Endothelial cell of umbilical vein (primary cell): ENCODE results near the gene CNOT6L. TPM values are rescaled to one million over a fixed set of nuclear protein-coding genes. Genes with fewer than 3 reads are reported as not detected.

Experiments used
- BruUV-seq: library from RNA; stranded (reverse); fragments of 400-500 nt; replicated peaks from 2 replicates; lab custom pipeline; 2021; lab: Mats Ljungman, UMichigan
- CTCF ChIA-PET: fragments of 300-600, 350-600 bp; sonication (Branson Sonifier 250); formaldehyde crosslinking; loops from one replicate; lab custom pipeline; 2021; ENCODE audit warnings: antibody characterized with exemption, inconsistent platforms; lab: Charles Lee
- POLR2A ChIA-PET: fragments of 300-600, 350-600 bp; sonication (Branson Sonifier 250); formaldehyde crosslinking; loops from one replicate; lab custom pipeline; 2021; ENCODE audit warnings: antibody characterized with exemption, inconsistent platforms; lab: Charles Lee
- DNase-seq: peaks from one replicate; pipeline ENCODE4 v3.0.0-alpha.2; 2011; ENCODE audit warnings: low read depth, low spot score
- FAIRE-seq: peaks from 2 replicates; lab custom pipeline; 2011; peaks lifted over from hg19 to GRCh38; lab: Jason Lieb, UNC
- H2AFZ ChIP-seq: 2 replicates; pipeline ENCODE4 v1.6.0; 2012; ENCODE audit warnings: low read depth, low read length, control low read depth, inconsistent platforms
- H3K27ac ChIP-seq: 2 replicates; pipeline ENCODE4 v1.5.1; 2011; ENCODE audit warnings: low read depth, mild to moderate bottlenecking, control low read depth, low read length, moderate library complexity; ENCODE audit not compliant: insufficient read depth
- H3K27me3 ChIP-seq, 2 experiments: 2 replicates each; pipeline versions ENCODE4 v1.6.0 to v1.6.1; 2011; ENCODE audit warnings: low read length in 2 of 2, mixed read lengths in 1 of 2; ENCODE audit not compliant: control insufficient read depth in 2 of 2, insufficient read depth in 2 of 2
- H3K36me3 ChIP-seq, 2 experiments: 2 replicates in 1 of 2; 3 replicates in 1 of 2; pipeline ENCODE4 v1.5.1; 2011; ENCODE audit warnings: low read length in 2 of 2, mild to moderate bottlenecking in 1 of 2, moderate library complexity in 1 of 2; ENCODE audit not compliant: control insufficient read depth in 2 of 2, insufficient read depth in 2 of 2; ENCODE audit errors: extremely low read depth in 1 of 2
- H3K4me1 ChIP-seq: 3 replicates; pipeline ENCODE4 v1.5.1; 2011; ENCODE audit warnings: mild to moderate bottlenecking, low read length; ENCODE audit not compliant: control insufficient read depth, insufficient read depth; ENCODE audit errors: extremely low read depth
- H3K4me2 ChIP-seq: 2 replicates; pipeline ENCODE4 v1.6.1; 2011; ENCODE audit warnings: low read length, control low read depth, mixed read lengths; ENCODE audit not compliant: insufficient read depth
- H3K4me3 ChIP-seq, 3 experiments: fragments of 200-600 bp in 1 of 3; sonication (generic), shearing (Covaris generic) in 1 of 3; replicated peaks in 1 of 3; 2 replicates each; pipeline ENCODE4 v1.5.1; 2011 to 2016; ENCODE audit warnings: control low read depth in 3 of 3, low read length in 3 of 3, mild to moderate bottlenecking in 2 of 3, inconsistent platforms in 1 of 3, low read depth in 1 of 3, moderate library complexity in 1 of 3; ENCODE audit not compliant: insufficient read depth in 1 of 3
- H3K79me2 ChIP-seq: 2 replicates; pipeline ENCODE4 v1.6.0; 2012; ENCODE audit warnings: low read length, inconsistent platforms; ENCODE audit not compliant: control insufficient read depth, insufficient read depth
- H3K9ac ChIP-seq: replicated peaks from 2 replicates; pipeline ENCODE3; 2011; ENCODE audit warnings: low read length, control low read depth; ENCODE audit not compliant: insufficient read depth; ENCODE audit errors: extremely low read depth
- H3K9me1 ChIP-seq: replicated peaks from 3 replicates; pipeline ENCODE4 v1.6.0; 2011; ENCODE audit warnings: mild to moderate bottlenecking, low read length; ENCODE audit not compliant: control insufficient read depth, insufficient read depth; ENCODE audit errors: extremely low read depth
- H3K9me3 ChIP-seq: replicated peaks from 2 replicates; pipeline ENCODE4 v1.5.1; 2012; ENCODE audit warnings: low read length, inconsistent platforms; ENCODE audit not compliant: control insufficient read depth, insufficient read depth
- H4K20me1 ChIP-seq: replicated peaks from 2 replicates; pipeline ENCODE3; 2011; ENCODE audit warnings: mild to moderate bottlenecking, low read length; ENCODE audit not compliant: control insufficient read depth, insufficient read depth; ENCODE audit errors: extremely low read depth
- CTCF ChIP-seq, 2 donors: IDR thresholded peaks; 1 replicate in 1 of 2; 2 replicates in 1 of 2; pipeline ENCODE4 v1.5.1; 2011; ENCODE audit warnings: low read length in 2 of 2, mild to moderate bottlenecking in 2 of 2, moderate library complexity in 2 of 2, control low read depth in 1 of 2, inconsistent platforms in 1 of 2, low read depth in 1 of 2; ENCODE audit not compliant: insufficient read depth in 1 of 2; ENCODE audit errors: extremely low read depth in 1 of 2
- EZH2 ChIP-seq: IDR thresholded peaks from 2 replicates; pipeline ENCODE4 v1.6.1; 2012; ENCODE audit warnings: borderline replicate concordance, low read depth, mild to moderate bottlenecking, moderate library complexity, low read length, inconsistent platforms; ENCODE audit not compliant: severe bottlenecking
- FOS ChIP-seq: IDR thresholded peaks from 2 replicates; pipeline ENCODE4 v1.6.1; 2011; ENCODE audit warnings: mild to moderate bottlenecking, low read length, moderate library complexity, borderline replicate concordance; ENCODE audit not compliant: insufficient read depth
- GATA2 ChIP-seq: IDR thresholded peaks from 2 replicates; pipeline ENCODE4 v1.7.0; 2011; ENCODE audit warnings: low read depth, mild to moderate bottlenecking, moderate library complexity, mixed read lengths, low read length; ENCODE audit not compliant: insufficient read length, insufficient read depth
- JUN ChIP-seq: IDR thresholded peaks from 2 replicates; pipeline ENCODE4 v1.6.1; 2011; ENCODE audit warnings: borderline replicate concordance, low read depth; ENCODE audit not compliant: insufficient read length, insufficient read depth
- MYC ChIP-seq: IDR thresholded peaks from one replicate; pipeline ENCODE4 v1.6.1; 2011; ENCODE audit warnings: mild to moderate bottlenecking, low read depth, low read length
- POLR2A ChIP-seq: IDR thresholded peaks from 2 replicates; pipeline ENCODE4 v1.6.1; 2012; ENCODE audit warnings: low read depth, mild to moderate bottlenecking, control low read depth, low read length
- POLR2AphosphoS5 ChIP-seq: IDR thresholded peaks from 2 replicates; pipeline ENCODE4 v1.6.1; 2012; ENCODE audit warnings: low read depth, mild to moderate bottlenecking, control low read depth, low read length, moderate library complexity; ENCODE audit not compliant: insufficient read depth
- dilution Hi-C: fragments of 300-500 bp; cut with MboI; formaldehyde crosslinking; loops from one replicate; pipeline ENCODE4 v1.15.0; 2019; ENCODE audit warnings: low sequenced_read_pairs; ENCODE audit not compliant: extremely low pct_ligation_motif_present
- intact Hi-C: fragments of 100-400 bp; cut with micrococcal nuclease; formaldehyde crosslinking; loops from one replicate; pipeline ENCODE4 v1.10.0; 2022
- polyA plus RNA-seq, 4 experiments: library from polyadenylated mRNA; depleted of rRNA in 3 of 4; stranded (reverse) in 3 of 4; unstranded in 1 of 4; fragments of >200 nt; gene quantifications; 2 replicates each; pipeline versions ENCODE4 v1.2.1 to v1.2.3, GENCODE V29; 2011 to 2012; ENCODE audit warnings: missing spikeins in 1 of 4
- total RNA-seq: library from RNA; stranded (reverse); gene quantifications from 2 replicates; pipeline ENCODE4 v1.2.3, GENCODE V29; 2021
- TF ChIP-seq, protein P1 (sequence below): IDR thresholded peaks from 2 replicates; pipeline ENCODE4 v1.6.1; 2011; ENCODE audit not compliant: insufficient read depth, insufficient read length

Gene CNOT6L
- total and polyA plus RNA-seq, 2 donors (not counting 3 experiments of a cell fraction or from before 2014, with no cell fraction given): 8.5 to 60.7 TPM

DNA sequence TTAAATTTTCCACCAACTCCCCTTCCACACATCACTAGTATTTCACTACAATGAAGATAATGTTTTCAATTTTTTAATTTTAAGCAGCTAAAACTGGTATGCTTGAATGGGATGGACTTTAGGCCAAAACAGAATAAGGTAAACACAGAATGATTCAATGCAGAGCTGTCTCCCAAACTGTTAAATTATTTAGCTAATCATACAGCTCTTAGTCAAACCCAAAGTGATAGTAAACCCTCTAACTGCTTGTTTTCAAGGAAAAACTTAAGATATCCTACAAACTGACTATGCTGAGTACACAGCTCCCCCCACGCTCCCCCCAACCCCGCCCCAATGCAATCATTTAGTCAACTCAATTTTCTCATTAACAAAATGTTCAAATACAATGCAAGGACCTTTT, 30.2 kb downstream of the CNOT6L start:
- H3K4me2 ChIP-seq: no peak overlapping the region
- H3K27ac ChIP-seq: no peak overlapping the region
- H3K79me2 ChIP-seq: peaks cover 85% of the 10 kb centered on the region
- dilution Hi-C loops (no loop called here), intact Hi-C loops (no loop called here)
- peaks cover under 1% of the 10 kb centered on the region for H3K4me1 ChIP-seq
- ChIA-PET POLR2A (no interaction called here), CTCF (no interaction called here)
- H3K9ac ChIP-seq: no peak overlapping the region
- TF ChIP-seq EZH2 (no peak), CTCF (IDR thresholded peaks at IDR 0.05; ENCODE audit: extremely low read depth in 1 of 2, insufficient read depth in 1 of 2, low read depth in 1 of 2, low read length in 2 of 2) (no peak), MYC (no peak), GATA2 (no peak), POLR2AphosphoS5 (no peak), JUN (no peak), FOS (no peak), POLR2A (no peak)
- TF ChIP-seq, protein P1, sequence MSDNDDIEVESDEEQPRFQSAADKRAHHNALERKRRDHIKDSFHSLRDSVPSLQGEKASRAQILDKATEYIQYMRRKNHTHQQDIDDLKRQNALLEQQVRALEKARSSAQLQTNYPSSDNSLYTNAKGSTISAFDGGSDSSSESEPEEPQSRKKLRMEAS: no peak
- no peaks in the 10 kb centered on the region for H3K27me3 ChIP-seq
- no peak overlapping the region for H3K4me3 ChIP-seq
- BruUV-seq: no TSS peak
- H4K20me1 ChIP-seq: peaks cover 9% of the 10 kb centered on the region
- H3K9me1 ChIP-seq: peaks cover under 1% of the 10 kb centered on the region
- DNase-seq (no peak), FAIRE-seq (no peak)
- no peak overlapping the region for H2AFZ ChIP-seq
- H3K9me3 ChIP-seq: no peaks in the 10 kb centered on the region
- H3K36me3 ChIP-seq: no peaks in the 10 kb centered on the region
